Right lobe of liver (tissue), 4 donors: ENCODE measurements around the gene TMEM100.

ENCODE experiments used
- CTCF ChIP-seq, 4 donors: fragments of 200-600 bp in 3 of 4; fragments of 450-650 bp in 1 of 4; IDR thresholded peaks; one replicate each; pipeline versions ENCODE4 v1.5.1 to v1.8.0; 2016 to 2022; ENCODE audit warnings: antibody characterized with exemption in 4 of 4, mild to moderate bottlenecking in 2 of 4
- POLR2A ChIP-seq: fragments of 450-650 bp; IDR thresholded peaks from one replicate; pipeline ENCODE4 v1.6.1; 2017; ENCODE audit warnings: antibody characterized with exemption, mild to moderate bottlenecking
- donor health status: DM: no; HTN: no; CAD: no.
- donor health status: DM: no; HTN: no; CAD: no.
- donor health status: DM: no; HTN: yes; CAD: no.

GRCh38 chr17:55717898-55718735 is 4.5 kb downstream of the TMEM100 start:
- peak; percentile 82 to 88 (median 85) for TF ChIP-seq CTCF (IDR thresholded peaks at IDR 0.05)
- TF ChIP-seq POLR2A = no peak
